Motor neuron (in vitro differentiated cells): ENCODE results near the gene RDH8. TPM values are rescaled to one million over a fixed set of nuclear protein-coding genes. Genes with fewer than 3 reads are reported as not detected.
A peak's percentile ranks its signal among the peaks of the same experiment; 100 is the strongest.

Experiments used
- ATAC-seq, 8 experiments: fragments of 200-7000 bp; cut with Tn5 transposase; replicated peaks in 6 of 8; 2 replicates each; pipeline ENCODE4 v1.8.0; 2021; ENCODE audit warnings: mild to moderate bottlenecking in 8 of 8, moderate library complexity in 8 of 8
- H3K27ac ChIP-seq, 2 donors: fragments of 250-450 bp; sonication (Bioruptor Pico); 2 replicates each; pipeline ENCODE4 v1.9.0; 2021; ENCODE audit warnings: antibody characterized with exemption in 2 of 2, mild to moderate bottlenecking in 2 of 2, moderate library complexity in 1 of 2
- H3K4me1 ChIP-seq, 2 donors: fragments of 250-450 bp; sonication (Bioruptor Pico); replicated peaks in 1 of 2; 2 replicates each; pipeline ENCODE4 v1.6.1; 2021; ENCODE audit warnings: antibody characterized with exemption in 2 of 2, mild to moderate bottlenecking in 2 of 2, moderate library complexity in 1 of 2
- H3K4me3 ChIP-seq, 5 donors: fragments of 250-450 bp; sonication (Bioruptor Pico); 2 replicates each; pipeline ENCODE4 v1.9.0; 2021; ENCODE audit warnings: antibody characterized with exemption in 5 of 5, mild to moderate bottlenecking in 5 of 5, moderate library complexity in 4 of 5
- WGBS, 10 experiments: fragments of 450-650 bp; shearing (Covaris generic); methylation state at CpG; one replicate each; pipeline ENCODE4 v1.0.0; 2022; 5-methylcytosine and 5-hydroxymethylcytosine counted together
- in situ Hi-C, 9 experiments: fragments of 400-800 bp; cut with MboI; loops; one replicate each; pipeline ENCODE4 v1.15.0; 2021; ENCODE audit warnings: low sequenced_read_pairs in 9 of 9, low pct_unique_long_range_greater_than_20kb in 2 of 9; ENCODE audit not compliant: unreplicated experiment in 9 of 9
- total RNA-seq, 8 experiments: library from RNA; unstranded; fragments of 300-600 nt; gene quantifications; 2 replicates each; pipeline versions ENCODE4 v1.2.3 to v1.2.4, GENCODE V29; 2022

Gene RDH8
- total RNA-seq, 8 experiments from 2014 or later: 0.37 to 2.2 (median 0.97) TPM; not detected in 5

- ATAC-seq: peak in 2 of 8 experiments; percentile 2 to 4
- in situ Hi-C loops: no loop called here
- H3K27ac ChIP-seq: no peak overlapping the region
- 0 to 30% methylated on average over 3 to 4 of the region's 11 CpGs; no CpG with 5 or more reads in 8 of the 10 experiments for WGBS, 10 experiments
- no peak overlapping the region for H3K4me3 ChIP-seq
- H3K4me1 ChIP-seq: peaks cover 3 to 34% of the 10 kb centered on the region in 2 donors
These were observed 5.0 kb upstream of the RDH8 start for GRCh38 chr19:10008184-10008765.

GRCh38 chr19:10009714-10010224, 3.5 kb upstream of the RDH8 start:
- ATAC-seq: peak in 4 of 8 experiments; percentile 15 to 32 (median 18)
- Histone ChIP-seq H3K4me3 (peak overlapping the region in 1 of 5 donors; percentile 9), H3K4me1 (peaks cover 3 to 34% of the 10 kb centered on the region in 2 donors), H3K27ac (no peak overlapping the region)
- WGBS, 10 experiments: 0 to 20% (median 15%) methylated on average over 1 to 4 of the region's 22 CpGs; no CpG with 5 or more reads in 7 of the 10 experiments
- in situ Hi-C loops: no loop called here

- 0 to 7% methylated on average over 1 to 12 of the region's 38 CpGs; no CpG with 5 or more reads in 8 of the 10 experiments for WGBS, 10 experiments
- Histone ChIP-seq H3K4me1 (peaks cover 3 to 34% of the 10 kb centered on the region in 2 donors), H3K4me3 (peak within 1 kb of the TSS in 1 of 5 donors; percentile 9), H3K27ac (no peak within 1 kb of the TSS)
- in situ Hi-C loops: no loop called here
- peak in 6 of 8 experiments; percentile 18 to 88 (median 52) for ATAC-seq
These were observed 3.0 kb upstream of the RDH8 start, which contains the start of gene COL5A3 for GRCh38 chr19:10010247-10010691. COL5A3 (minus strand) TSS chr19:10010504; CDS start chr19:10010385, 119 bp downstream.

GRCh38 chr19:10010939-10011338, 2.3 kb upstream of the RDH8 start:
- H3K4me3 ChIP-seq: no peak overlapping the region
- no peak for ATAC-seq
- H3K27ac ChIP-seq: no peak overlapping the region
- in situ Hi-C loops: no loop called here
- peaks cover 3 to 34% of the 10 kb centered on the region in 2 donors for H3K4me1 ChIP-seq
- WGBS, 10 experiments: 49 to 71% (median 60%) methylated on average over 1 to 8 of the region's 9 CpGs; no CpG with 5 or more reads in 2 of the 10 experiments

GRCh38 chr19:10011974-10012373, 1.3 kb upstream of the RDH8 start:
- in situ Hi-C loops: no loop called here
- no CpG with 5 or more reads among the region's 7 CpGs for WGBS, 10 experiments
- Histone ChIP-seq H3K27ac (no peak overlapping the region), H3K4me3 (no peak overlapping the region), H3K4me1 (peaks cover 3 to 34% of the 10 kb centered on the region in 2 donors)
- peak in 1 of 8 experiments; percentile 5 for ATAC-seq

GRCh38 chr19:10013834-10014618, 743 bp downstream of the RDH8 start:
- WGBS, 10 experiments: 0 to 55% (median 31%) methylated on average over 1 to 6 of the region's 6 CpGs; no CpG with 5 or more reads in 1 of the 10 experiments
- in situ Hi-C loops: no loop called here
- H3K27ac ChIP-seq: no peak overlapping the region
- ATAC-seq: peak in 2 of 8 experiments; percentile 9 to 26
- H3K4me3 ChIP-seq: no peak overlapping the region
- peaks cover 0 to 16% of the 10 kb centered on the region in 2 donors for H3K4me1 ChIP-seq

- Histone ChIP-seq H3K27ac (no peak overlapping the region), H3K4me1 (no peaks in the 10 kb centered on the region), H3K4me3 (no peak overlapping the region)
- in situ Hi-C loops: no loop called here
- no peak for ATAC-seq
- WGBS, 10 experiments: 0 to 100% (median 81%) methylated on average over 1 to 3 of the region's 3 CpGs; no CpG with 5 or more reads in 2 of the 10 experiments
These were observed 5.0 kb downstream of the RDH8 start for GRCh38 chr19:10018263-10018662.

GRCh38 chr19:10018786-10019185, 5.5 kb downstream of the RDH8 start:
- H3K4me1 ChIP-seq: no peaks in the 10 kb centered on the region
- H3K4me3 ChIP-seq: no peak overlapping the region
- in situ Hi-C loops: no loop called here
- WGBS, 10 experiments: 0 to 90% (median 70%) methylated on average over 1 to 2 of the region's 9 CpGs; no CpG with 5 or more reads in 6 of the 10 experiments
- no peak overlapping the region for H3K27ac ChIP-seq
- no peak for ATAC-seq

- no peak overlapping the region for H3K27ac ChIP-seq
- 20 to 100% (median 67%) methylated on average over 1 to 5 of the region's 5 CpGs; no CpG with 5 or more reads in 4 of the 10 experiments for WGBS, 10 experiments
- in situ Hi-C loops: no loop called here
- no peaks in the 10 kb centered on the region for H3K4me1 ChIP-seq
- ATAC-seq: no peak
- H3K4me3 ChIP-seq: no peak overlapping the region
These were observed 6.0 kb downstream of the RDH8 start for GRCh38 chr19:10019246-10019645.

- Histone ChIP-seq H3K27ac (no peak overlapping the region), H3K4me3 (no peak overlapping the region), H3K4me1 (no peaks in the 10 kb centered on the region)
- in situ Hi-C loops: loop anchor here in 1 of 9 experiments (10.0 kb wide), 1 partner anchor 86 kb away; the partner anchor contains the start of gene OLFM2
- no peak for ATAC-seq
- 60 to 100% (median 76%) methylated on average over 1 to 2 of the region's 6 CpGs; no CpG with 5 or more reads in 4 of the 10 experiments for WGBS, 10 experiments
These were observed 7.6 kb downstream of the RDH8 start for GRCh38 chr19:10020851-10021250.

GRCh38 chr19:10021446-10021845, 8.2 kb downstream of the RDH8 start:
- no peak for ATAC-seq
- in situ Hi-C loops: loop anchor here in 1 of 9 experiments (10.0 kb wide), 1 partner anchor 87 kb away; the partner anchor contains the start of gene OLFM2
- Histone ChIP-seq H3K4me1 (no peaks in the 10 kb centered on the region), H3K4me3 (no peak overlapping the region), H3K27ac (no peak overlapping the region)
- whole genome bisulfite sequencing, 10 experiments: 33 to 100% (median 72%) methylated on average over 1 to 5 of the region's 23 CpGs; no CpG with 5 or more reads in 4 of the 10 experiments

- in situ Hi-C loops: loop anchor here in 1 of 9 experiments (10.0 kb wide), 1 partner anchor 87 kb away; the partner anchor contains the start of gene OLFM2
- Histone ChIP-seq H3K4me1 (no peaks in the 10 kb centered on the region), H3K4me3 (no peak overlapping the region), H3K27ac (no peak overlapping the region)
- ATAC-seq: no peak
- WGBS, 10 experiments: 0 to 86% (median 58%) methylated on average over 1 to 2 of the region's 2 CpGs; no CpG with 5 or more reads in 5 of the 10 experiments
These were observed 8.6 kb downstream of the RDH8 start for GRCh38 chr19:10021863-10022262.
